SK-N-MC (cell line): ENCODE measurements around the gene CLEC4M.

Experiments used
- DNase-seq: peaks from one replicate; pipeline ENCODE4 v3.0.0-alpha.2; 2011; ENCODE audit warnings: low read depth, low spot score
- H3K27ac ChIP-seq: fragments of 200-600 bp; sonication (generic); 2 replicates; pipeline ENCODE4 v1.5.1; 2016; ENCODE audit warnings: mixed run types
- H3K36me3 ChIP-seq: fragments of 200-600 bp; sonication (generic); 2 replicates; pipeline ENCODE4 v1.6.1; 2017; ENCODE audit warnings: antibody characterized with exemption, low read length, mixed read lengths; ENCODE audit not compliant: insufficient read depth
- H3K4me3 ChIP-seq: fragments of 200-600 bp; sonication (generic); 2 replicates; pipeline ENCODE4 v1.5.1; 2016
- H3K9ac ChIP-seq: fragments of 200-600 bp; sonication (generic); 2 replicates; pipeline ENCODE4 v1.8.0; 2017; ENCODE audit warnings: mixed run types, mixed read lengths; ENCODE audit not compliant: insufficient read length
- H3K9me3 ChIP-seq: fragments of 200-600 bp; sonication (generic); 2 replicates; pipeline ENCODE4 v1.6.1; 2017; ENCODE audit warnings: low read depth, mild to moderate bottlenecking, antibody characterized with exemption, low read length, moderate library complexity, mixed read lengths
- EZH2 ChIP-seq: fragments of 200-600 bp; sonication (generic); IDR thresholded peaks from one replicate; pipeline ENCODE4 v1.6.1; 2017; ENCODE audit warnings: antibody characterized with exemption
- FOXP2 ChIP-seq: optimal IDR thresholded peaks from 2 replicates; pipeline ENCODE3; 2011; ENCODE audit warnings: mild to moderate bottlenecking, moderate library complexity; ENCODE audit not compliant: insufficient read depth; ENCODE audit errors: extremely low read length, control extremely low read depth
- POLR2AphosphoS5 ChIP-seq: IDR thresholded peaks from 2 replicates; pipeline ENCODE4 v1.6.1; 2012; ENCODE audit warnings: mild to moderate bottlenecking, low read depth, low read length, borderline replicate concordance

The CLEC4M gene

GRCh38 chr19:7817801-7818200 is 54.8 kb downstream of the CLEC4M start:
- no peak for DNase-seq
- Histone ChIP-seq H3K36me3 (no peaks in the 10 kb centered on the region), H3K27ac (no peak overlapping the region), H3K9ac (no peak overlapping the region), H3K9me3 (no peaks in the 10 kb centered on the region), H3K4me3 (no peak overlapping the region)
- no peak for TF ChIP-seq POLR2AphosphoS5
- TF ChIP-seq EZH2: no peak
- no peak for TF ChIP-seq FOXP2

GRCh38 chr19:7818806-7819205 is 55.8 kb downstream of the CLEC4M start:
- no peaks in the 10 kb centered on the region for H3K9me3 ChIP-seq
- H3K4me3 ChIP-seq: no peak overlapping the region
- no peak overlapping the region for H3K27ac ChIP-seq
- TF ChIP-seq POLR2AphosphoS5 (no peak), EZH2 (no peak), FOXP2 (no peak)
- H3K36me3 ChIP-seq: no peaks in the 10 kb centered on the region
- no peak for DNase-seq
- no peak overlapping the region for H3K9ac ChIP-seq
